NOMO-1 treated with DMSO at 0.1 percent for 48 hours (cell line): ENCODE measurements around the gene ZSCAN12.
"Not testable (repeated sequence)": the region's sequence is repeated elsewhere in the genome, so short reads cannot be mapped to it uniquely, and the experiment has no call there.

Source experiments
- DNase-seq: peaks from one replicate; lab custom pipeline; 2025; ENCODE audit not compliant: unreplicated experiment; lab: John Stamatoyannopoulos, UW

ZSCAN12 gene

GRCh38 chr6:28395918-28396317 is 3.6 kb downstream of the ZSCAN12 start:
- no peak for DNase-seq

GRCh38 chr6:28393912-28394662 is 5.5 kb downstream of the ZSCAN12 start:
- no peak for DNase-seq

GRCh38 chr6:28390688-28391087 is 8.9 kb downstream of the ZSCAN12 start:
- DNase-seq = no peak

- DNase-seq = no peak
Measured at GRCh38 chr6:28384143-28384533, 15.4 kb downstream of the ZSCAN12 start.

- peak; percentile 60 for DNase-seq
Measured at GRCh38 chr6:28383235-28384142, 16.1 kb downstream of the ZSCAN12 start.

GRCh38 chr6:28380381-28380780 is 19.2 kb downstream of the ZSCAN12 start:
- no peak for DNase-seq

- DNase-seq = no peak
Measured at GRCh38 chr6:28378644-28379043, 20.9 kb downstream of the ZSCAN12 start.

GRCh38 chr6:28377879-28378278 is 21.7 kb downstream of the ZSCAN12 start:
- no peak for DNase-seq

- no peak for DNase-seq
Measured at GRCh38 chr6:28373925-28374324, 25.6 kb downstream of the ZSCAN12 start.

- DNase-seq = no peak
Measured at GRCh38 chr6:28371706-28372451, 27.7 kb downstream of the ZSCAN12 start.

GRCh38 chr6:28371280-28371679 is 28.3 kb downstream of the ZSCAN12 start:
- no peak for DNase-seq

- DNase-seq = no peak
Measured at GRCh38 chr6:28370440-28370839, 29.1 kb downstream of the ZSCAN12 start.

GRCh38 chr6:28369463-28369862 is 30.1 kb downstream of the ZSCAN12 start:
- no peak for DNase-seq

GRCh38 chr6:28368522-28368921 is 31.0 kb downstream of the ZSCAN12 start:
- DNase-seq = peak; percentile 82

- not testable (repeated sequence) for DNase-seq
Measured at GRCh38 chr6:28365590-28365989, 34.0 kb downstream of the ZSCAN12 start.

GRCh38 chr6:28360961-28361360 is 38.6 kb downstream of the ZSCAN12 start:
- DNase-seq = no peak

GRCh38 chr6:28359562-28359961 is 40.0 kb downstream of the ZSCAN12 start:
- not testable (repeated sequence) for DNase-seq

- no peak for DNase-seq
Measured at GRCh38 chr6:28357036-28357435, 42.5 kb downstream of the ZSCAN12 start.

GRCh38 chr6:28356666-28357020 is 42.9 kb downstream of the ZSCAN12 start:
- no peak for DNase-seq

GRCh38 chr6:28355743-28356665 is 43.5 kb downstream of the ZSCAN12 start:
- DNase-seq = peak; percentile 72
